Measurements from ENCODE around the gene CAPN12. TPM values are rescaled to one million over a fixed set of nuclear protein-coding genes. Genes with fewer than 3 reads are reported as not detected.

CAPN12 gene
- total RNA-seq, 1 donor from 2014 or later = 1.3 TPM

DNA sequence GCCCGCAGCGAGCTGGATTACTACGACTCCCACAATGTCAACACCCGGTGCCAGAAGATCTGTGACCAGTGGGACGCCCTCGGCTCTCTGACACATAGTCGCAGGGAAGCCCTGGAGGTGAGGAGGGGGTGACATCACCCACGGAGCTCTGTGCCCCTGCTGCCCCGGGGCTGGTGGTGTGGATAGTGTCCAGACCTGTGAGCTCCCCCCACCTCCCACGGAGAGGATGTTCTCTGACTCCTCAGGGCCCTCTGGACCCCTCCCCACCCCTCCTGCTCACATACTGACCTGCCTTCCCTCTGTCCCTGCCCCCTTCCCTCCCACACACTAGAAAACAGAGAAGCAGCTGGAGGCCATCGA, 20.7 kb downstream of the CAPN12 start:
- TF ChIP-seq, protein P1, sequence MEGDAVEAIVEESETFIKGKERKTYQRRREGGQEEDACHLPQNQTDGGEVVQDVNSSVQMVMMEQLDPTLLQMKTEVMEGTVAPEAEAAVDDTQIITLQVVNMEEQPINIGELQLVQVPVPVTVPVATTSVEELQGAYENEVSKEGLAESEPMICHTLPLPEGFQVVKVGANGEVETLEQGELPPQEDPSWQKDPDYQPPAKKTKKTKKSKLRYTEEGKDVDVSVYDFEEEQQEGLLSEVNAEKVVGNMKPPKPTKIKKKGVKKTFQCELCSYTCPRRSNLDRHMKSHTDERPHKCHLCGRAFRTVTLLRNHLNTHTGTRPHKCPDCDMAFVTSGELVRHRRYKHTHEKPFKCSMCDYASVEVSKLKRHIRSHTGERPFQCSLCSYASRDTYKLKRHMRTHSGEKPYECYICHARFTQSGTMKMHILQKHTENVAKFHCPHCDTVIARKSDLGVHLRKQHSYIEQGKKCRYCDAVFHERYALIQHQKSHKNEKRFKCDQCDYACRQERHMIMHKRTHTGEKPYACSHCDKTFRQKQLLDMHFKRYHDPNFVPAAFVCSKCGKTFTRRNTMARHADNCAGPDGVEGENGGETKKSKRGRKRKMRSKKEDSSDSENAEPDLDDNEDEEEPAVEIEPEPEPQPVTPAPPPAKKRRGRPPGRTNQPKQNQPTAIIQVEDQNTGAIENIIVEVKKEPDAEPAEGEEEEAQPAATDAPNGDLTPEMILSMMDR (IDR thresholded peaks at IDR 0.05; ENCODE audit: insufficient read depth, low read length, poor library complexity, severe bottlenecking) = no peak
- H3K36me3 ChIP-seq (ENCODE audit: control insufficient read depth, insufficient read depth, low read length) = peaks cover 15% of the 10 kb centered on the region
- no peak for DNase-seq (ENCODE audit: low read depth)
- no peak overlapping the region for H3K4me3 ChIP-seq (ENCODE audit: low read depth, low read length)
- no peaks in the 10 kb centered on the region for H3K27me3 ChIP-seq (ENCODE audit: control insufficient read depth, insufficient read depth, low read length)

DNA sequence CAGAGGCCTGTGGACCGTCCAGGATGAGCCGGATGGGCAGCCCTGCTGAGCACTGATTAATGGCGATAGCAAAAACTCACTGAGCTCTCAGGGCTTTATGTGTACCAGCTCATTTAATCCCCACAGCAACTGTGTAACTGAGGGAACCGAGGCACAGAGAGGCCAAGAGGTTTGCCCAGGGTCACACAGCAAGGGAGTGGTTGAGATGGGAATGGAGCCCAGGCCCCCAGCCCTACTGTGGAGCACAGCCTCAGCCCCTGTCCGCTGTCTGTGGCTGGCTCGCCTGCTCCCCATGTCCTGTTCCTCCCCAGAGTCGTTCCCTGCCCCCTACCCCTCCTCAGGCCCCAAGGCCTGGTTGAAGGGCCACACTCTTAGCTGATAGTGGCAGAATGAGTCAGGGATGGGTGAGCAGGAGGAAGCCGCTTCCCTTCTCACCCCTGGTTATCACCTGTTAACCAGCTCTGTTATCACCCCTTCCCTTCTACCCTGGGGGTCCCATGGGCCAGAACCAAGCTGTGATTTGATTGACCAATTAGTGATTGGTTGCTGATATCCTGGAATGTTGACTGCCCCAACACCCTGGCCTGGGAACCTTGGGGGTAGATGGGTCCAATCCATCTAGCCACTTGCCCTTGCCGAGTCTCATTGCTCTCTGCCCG, 21.2 kb downstream of the CAPN12 start:
- H3K36me3 ChIP-seq (ENCODE audit: control insufficient read depth, insufficient read depth, low read length) = peaks cover 15% of the 10 kb centered on the region
- no peaks in the 10 kb centered on the region for H3K27me3 ChIP-seq (ENCODE audit: control insufficient read depth, insufficient read depth, low read length)
- no peak for DNase-seq (ENCODE audit: low read depth)
- TF ChIP-seq, protein P1 (IDR thresholded peaks at IDR 0.05; ENCODE audit: insufficient read depth, low read length, poor library complexity, severe bottlenecking) = no peak
- H3K4me3 ChIP-seq (ENCODE audit: low read depth, low read length) = no peak overlapping the region

DNA sequence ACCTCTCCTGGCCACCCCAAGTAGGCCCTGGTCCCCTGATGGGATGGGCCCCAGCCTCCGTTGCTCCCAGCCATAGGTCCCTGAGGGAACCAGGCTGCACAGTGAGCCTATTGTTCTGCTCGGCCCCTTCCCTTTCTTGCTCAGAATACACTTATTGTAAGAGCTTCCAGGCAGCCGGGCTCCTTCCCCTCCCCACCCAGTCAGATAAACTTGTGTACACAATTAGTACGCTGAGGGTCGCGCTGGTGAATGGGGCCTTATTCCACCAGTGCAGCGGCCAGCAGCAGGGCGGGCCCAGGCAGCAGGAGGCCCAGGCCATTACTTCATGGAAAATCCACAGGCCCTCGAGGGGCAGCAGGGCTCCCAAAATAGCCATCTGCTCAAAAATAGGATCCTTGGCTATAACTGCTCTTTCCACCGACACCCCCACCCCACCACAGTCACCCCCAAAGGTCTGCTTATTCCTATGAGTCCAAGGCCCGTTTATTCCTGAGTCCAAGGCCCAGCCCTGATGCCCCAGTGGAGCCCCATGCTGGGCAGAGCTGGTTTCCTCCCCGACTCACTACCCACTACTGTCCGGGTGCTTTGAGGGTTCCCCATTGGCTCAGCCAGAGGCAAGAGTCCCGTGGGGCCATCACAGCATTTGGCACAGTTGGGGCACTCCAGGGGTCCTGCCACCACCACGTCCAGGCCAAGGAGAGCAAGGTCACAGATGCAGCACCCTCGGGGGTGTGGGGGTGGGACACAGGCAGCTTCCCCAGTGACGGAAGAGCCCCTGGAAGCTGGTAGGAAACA, 22.1 kb downstream of the CAPN12 start:
- Histone ChIP-seq H3K4me3 (ENCODE audit: low read depth, low read length) (no peak overlapping the region), H3K36me3 (ENCODE audit: control insufficient read depth, insufficient read depth, low read length) (peaks cover 16% of the 10 kb centered on the region), H3K27me3 (ENCODE audit: control insufficient read depth, insufficient read depth, low read length) (no peaks in the 10 kb centered on the region)
- TF ChIP-seq, protein P1 (IDR thresholded peaks at IDR 0.05; ENCODE audit: insufficient read depth, low read length, poor library complexity, severe bottlenecking) = no peak
- no peak for DNase-seq (ENCODE audit: low read depth)

DNA sequence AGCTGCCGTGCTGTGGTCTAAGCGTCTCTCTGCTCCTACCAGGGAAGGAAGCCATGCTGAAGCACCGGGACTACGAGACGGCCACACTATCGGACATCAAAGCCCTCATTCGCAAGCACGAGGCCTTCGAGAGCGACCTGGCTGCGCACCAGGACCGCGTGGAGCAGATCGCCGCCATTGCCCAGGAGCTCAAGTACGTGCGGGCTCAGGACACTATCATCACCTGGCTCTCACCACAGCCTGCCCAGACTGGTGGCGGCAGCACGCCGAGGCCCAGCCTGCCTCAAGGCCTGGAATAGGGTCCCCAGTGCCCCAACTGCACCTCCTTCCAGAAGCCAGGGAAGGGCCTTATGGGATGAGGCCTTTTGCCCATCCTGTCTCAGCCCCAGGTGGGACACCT, 22.8 kb downstream of the CAPN12 start:
- H3K4me3 ChIP-seq (ENCODE audit: low read depth, low read length) = no peak overlapping the region
- TF ChIP-seq, protein P1 (IDR thresholded peaks at IDR 0.05; ENCODE audit: insufficient read depth, low read length, poor library complexity, severe bottlenecking) = no peak
- DNase-seq (ENCODE audit: low read depth) = no peak
- peaks cover 15% of the 10 kb centered on the region for H3K36me3 ChIP-seq (ENCODE audit: control insufficient read depth, insufficient read depth, low read length)
- no peaks in the 10 kb centered on the region for H3K27me3 ChIP-seq (ENCODE audit: control insufficient read depth, insufficient read depth, low read length)

DNA sequence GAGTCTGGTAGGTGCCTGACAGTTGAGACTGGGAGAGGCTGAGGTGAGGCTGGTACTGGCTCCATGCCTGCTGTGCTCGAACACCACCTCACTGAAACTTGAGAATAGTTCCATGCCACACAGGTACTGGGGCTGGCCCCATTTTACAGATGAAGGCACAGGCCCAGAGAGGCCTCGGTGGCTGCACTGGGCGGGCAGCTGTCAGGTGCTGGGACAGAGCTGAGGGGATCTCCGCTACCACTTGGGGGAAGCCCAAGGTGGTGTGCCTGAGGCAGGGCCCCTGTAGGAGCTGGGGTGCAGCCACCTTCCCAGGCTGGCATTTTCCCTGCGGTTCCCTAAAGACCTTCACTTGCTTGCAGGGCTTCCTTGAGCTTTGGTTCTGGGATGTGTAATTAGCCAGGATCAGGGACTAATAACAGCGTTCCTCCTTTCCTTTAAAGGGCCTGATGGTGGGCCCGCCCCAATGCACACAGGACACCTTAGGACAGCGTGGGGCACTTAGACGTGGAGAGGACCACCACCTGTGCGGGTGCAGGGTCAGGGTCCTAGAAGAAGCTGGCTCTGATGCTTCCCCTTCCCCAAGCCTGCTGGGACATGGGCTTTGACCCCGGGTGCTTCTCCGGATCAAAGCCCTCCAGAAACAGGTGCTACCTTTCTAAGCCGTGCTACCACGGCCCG, 23.6 kb downstream of the CAPN12 start:
- no peaks in the 10 kb centered on the region for H3K27me3 ChIP-seq (ENCODE audit: control insufficient read depth, insufficient read depth, low read length)
- TF ChIP-seq, protein P1 (IDR thresholded peaks at IDR 0.05; ENCODE audit: insufficient read depth, low read length, poor library complexity, severe bottlenecking) = no peak
- H3K4me3 ChIP-seq (ENCODE audit: low read depth, low read length) = no peak overlapping the region
- no peak for DNase-seq (ENCODE audit: low read depth)
- peaks cover 12% of the 10 kb centered on the region for H3K36me3 ChIP-seq (ENCODE audit: control insufficient read depth, insufficient read depth, low read length)
